ENCODE measurements around the gene TUT7.

The TUT7 gene

DNA sequence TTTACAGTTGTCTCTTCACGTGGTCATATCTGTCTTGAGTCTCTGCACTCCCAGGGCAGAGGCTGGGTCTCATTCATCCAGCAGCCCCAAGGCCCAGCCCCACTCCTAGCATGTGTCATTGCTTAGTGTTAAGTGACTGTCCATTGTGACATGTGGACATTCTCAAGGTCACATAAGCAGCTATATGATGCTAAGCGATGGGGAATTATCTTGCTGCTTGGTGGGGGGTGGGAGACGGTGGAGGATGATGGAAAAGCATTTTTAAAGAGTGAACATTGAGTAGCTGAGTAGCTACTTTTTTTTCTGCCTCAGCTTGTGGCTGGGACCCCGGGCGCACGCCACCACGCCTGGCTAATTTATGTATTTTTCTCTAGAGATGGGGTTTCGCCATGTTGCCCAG, 94.7 kb downstream of the TUT7 start, which contains the start of gene C9orf153:
TSS of gene C9orf153 (minus strand) at position 101 of the 400 bp plus-strand sequence. CDS start 30,054 bp downstream, outside the sequence.
- no peak for DNase-seq (ENCODE audit: low read depth)

DNA sequence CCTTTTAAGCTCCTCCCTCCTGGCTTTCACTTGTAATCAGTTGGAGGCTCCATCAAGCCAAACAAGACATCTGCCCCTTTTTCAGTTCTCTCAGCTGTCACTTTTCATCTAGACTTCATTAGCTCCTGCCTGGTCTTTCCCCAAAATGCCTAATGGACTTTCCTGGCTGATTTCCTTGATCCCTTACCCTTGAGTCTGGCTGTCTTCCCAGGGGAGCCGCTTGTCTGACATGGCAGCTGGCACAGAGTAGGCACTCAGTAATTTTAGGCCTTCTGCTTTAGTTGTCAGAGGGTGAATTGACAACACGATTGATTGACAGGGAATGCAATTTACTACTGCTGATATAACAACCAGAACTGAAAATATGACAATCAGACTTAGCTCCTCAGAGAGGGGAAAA, 96.8 kb downstream of the TUT7 start:
- DNase-seq (ENCODE audit: low read depth), result no peak

DNA sequence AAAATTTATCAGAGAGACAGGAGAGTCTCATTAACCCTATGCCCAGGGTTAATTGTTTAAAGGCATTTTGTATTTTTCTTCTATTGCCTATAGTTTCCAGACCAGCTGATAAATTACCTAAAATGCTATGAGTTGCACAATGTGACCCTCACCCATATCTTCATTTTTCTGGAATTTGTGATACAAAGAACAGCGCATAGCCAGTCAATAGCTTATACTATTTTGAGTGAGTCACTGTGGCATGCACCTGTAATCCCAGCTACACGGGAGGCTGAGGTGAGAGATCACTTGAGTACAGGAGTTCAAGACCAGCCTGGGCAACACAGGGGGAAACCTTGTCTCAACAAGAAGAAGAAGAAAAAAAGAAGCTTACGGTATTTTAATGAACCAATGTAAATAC, 97.6 kb downstream of the TUT7 start:
- no peak for DNase-seq (ENCODE audit: low read depth)

DNA sequence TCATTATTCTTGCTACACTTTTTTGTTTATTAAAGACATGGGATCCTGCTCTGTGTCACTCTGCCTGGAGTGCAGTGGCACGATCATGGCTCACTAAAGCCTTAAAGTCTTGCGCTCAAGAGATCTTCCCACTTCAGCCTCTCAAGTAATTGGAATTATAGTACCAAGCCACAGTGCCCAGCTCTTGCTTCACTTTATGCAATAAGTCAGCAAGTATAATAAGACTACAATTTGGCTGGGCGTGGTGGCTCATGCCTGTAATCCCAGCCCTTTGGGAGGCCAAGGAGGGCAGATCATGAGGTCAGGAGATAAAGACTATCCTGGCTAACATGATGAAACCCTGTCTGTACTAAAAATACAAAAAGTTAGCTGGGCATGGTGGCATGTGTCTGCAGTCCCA, 100.6 kb downstream of the TUT7 start:
- DNase-seq (ENCODE audit: low read depth), result no peak

DNA sequence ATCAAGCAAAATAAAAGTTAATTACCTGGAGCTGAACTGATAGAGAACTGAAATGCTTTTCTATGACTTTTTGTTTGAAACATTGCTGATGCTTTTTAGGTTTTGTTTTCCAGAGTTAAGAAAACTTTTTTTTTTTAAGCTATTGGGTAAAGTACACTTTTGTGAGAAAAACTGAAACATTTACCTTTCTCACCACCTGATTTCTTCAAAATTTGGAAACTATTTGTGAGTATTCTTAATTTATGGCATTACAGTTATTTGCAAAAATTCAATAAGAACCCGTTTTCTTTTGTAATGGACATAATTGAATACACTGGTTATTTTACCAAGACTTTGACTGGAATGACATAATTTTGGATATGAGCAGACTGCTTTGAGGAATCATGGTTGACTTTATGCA, 101.3 kb downstream of the TUT7 start:
- DNase-seq (ENCODE audit: low read depth), result no peak

DNA sequence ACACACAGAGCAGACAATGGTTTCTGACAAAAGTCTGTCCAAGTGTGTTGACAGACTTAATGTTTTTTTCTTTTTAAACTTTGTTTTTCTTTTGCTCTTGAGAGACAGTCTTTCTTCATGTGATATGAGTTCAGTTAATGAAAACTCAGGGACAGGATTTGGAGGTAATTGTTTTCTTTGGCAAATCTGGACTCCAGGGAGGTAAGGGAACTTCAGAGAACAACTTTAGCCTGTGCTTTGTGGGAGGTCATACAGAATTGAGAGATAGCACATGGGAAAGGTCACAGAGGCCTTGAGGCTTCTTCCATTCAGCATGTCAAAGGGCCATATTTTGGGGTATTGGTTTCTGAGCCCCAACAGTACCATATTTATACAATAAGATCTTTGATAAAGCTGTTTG, 104.1 kb downstream of the TUT7 start:
- DNase-seq (ENCODE audit: low read depth), result no peak

DNA sequence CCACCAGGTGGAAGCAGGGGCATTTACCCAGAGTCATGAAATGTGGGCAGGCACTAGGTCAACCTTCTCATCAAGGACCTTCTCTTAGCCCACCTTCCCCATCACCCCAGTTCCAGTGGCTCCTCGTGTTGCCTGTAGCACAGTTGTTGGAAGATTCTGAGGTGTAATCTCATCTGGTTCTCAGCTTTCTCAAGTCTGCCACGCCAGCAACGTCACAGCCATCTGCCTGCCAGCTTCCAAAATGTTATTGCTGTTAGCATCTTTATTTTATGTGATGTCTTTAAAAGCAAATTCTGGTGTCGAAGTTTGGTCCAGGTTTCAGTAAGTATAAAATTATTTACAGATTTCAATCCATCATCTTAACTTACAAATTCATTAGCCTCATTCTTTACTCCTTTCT, 105.5 kb downstream of the TUT7 start:
- DNase-seq (ENCODE audit: low read depth), result no peak

DNA sequence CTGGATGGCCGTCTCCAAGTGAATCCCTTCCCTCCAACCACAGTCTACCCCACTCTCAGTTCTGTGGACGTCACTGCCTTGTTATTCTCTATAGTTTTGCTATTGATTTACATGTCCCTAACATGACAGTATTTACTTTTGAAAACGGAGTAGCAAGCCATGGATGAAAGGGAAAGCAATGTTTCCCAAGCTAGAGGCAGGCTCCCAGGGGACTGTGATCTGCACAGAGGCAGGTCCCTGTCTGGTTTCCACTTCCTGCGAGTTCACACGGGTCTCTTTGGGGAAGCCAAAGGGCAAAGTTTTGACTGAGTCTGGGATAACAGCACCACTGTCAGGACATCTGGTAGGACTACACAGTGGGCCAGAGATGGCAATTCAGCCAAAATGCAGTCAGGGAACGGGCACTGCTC, 107.5 kb downstream of the TUT7 start:
- DNase-seq (ENCODE audit: low read depth), result no peak

DNA sequence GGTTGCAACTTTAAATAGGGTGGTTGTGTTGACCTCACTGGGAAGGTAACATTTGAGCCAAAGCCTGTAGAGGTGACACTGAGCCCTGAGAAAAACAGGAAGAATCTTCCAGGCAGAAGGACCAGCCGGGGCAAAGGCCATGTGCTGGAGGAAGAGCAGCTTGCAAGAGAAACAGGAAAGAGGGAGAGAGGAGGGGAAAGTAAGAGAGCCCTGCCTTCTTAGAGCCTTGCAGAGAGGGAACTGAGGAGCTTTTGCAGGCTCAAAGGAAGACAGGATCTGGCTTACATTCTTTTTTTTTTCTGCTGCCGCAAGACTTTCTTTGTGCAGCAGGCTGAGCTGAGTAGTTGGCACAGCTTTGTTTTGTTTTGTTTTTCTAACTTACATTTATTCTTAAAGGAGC, 112.1 kb downstream of the TUT7 start:
- DNase-seq (ENCODE audit: low read depth), result no peak

DNA sequence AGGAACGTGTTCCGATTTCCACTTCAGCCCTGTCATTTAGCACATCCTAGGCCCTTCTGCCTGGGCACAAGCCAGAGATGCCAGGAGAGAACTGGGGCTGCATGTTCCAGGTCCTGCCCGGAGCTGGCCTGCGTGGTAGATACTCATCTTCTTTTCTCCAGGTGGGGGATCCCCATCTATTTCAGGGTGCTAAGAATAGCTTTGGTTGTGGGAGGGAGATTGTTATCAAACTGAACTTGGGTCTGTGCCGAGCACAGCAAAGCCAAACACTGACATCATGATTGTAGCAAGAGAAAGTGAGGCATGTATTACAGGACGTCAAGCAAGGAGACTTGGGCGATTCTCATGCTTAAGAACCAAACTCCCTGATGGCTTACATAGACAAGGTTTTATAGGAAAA, 113.0 kb downstream of the TUT7 start:
- DNase-seq (ENCODE audit: low read depth), result no peak

DNA sequence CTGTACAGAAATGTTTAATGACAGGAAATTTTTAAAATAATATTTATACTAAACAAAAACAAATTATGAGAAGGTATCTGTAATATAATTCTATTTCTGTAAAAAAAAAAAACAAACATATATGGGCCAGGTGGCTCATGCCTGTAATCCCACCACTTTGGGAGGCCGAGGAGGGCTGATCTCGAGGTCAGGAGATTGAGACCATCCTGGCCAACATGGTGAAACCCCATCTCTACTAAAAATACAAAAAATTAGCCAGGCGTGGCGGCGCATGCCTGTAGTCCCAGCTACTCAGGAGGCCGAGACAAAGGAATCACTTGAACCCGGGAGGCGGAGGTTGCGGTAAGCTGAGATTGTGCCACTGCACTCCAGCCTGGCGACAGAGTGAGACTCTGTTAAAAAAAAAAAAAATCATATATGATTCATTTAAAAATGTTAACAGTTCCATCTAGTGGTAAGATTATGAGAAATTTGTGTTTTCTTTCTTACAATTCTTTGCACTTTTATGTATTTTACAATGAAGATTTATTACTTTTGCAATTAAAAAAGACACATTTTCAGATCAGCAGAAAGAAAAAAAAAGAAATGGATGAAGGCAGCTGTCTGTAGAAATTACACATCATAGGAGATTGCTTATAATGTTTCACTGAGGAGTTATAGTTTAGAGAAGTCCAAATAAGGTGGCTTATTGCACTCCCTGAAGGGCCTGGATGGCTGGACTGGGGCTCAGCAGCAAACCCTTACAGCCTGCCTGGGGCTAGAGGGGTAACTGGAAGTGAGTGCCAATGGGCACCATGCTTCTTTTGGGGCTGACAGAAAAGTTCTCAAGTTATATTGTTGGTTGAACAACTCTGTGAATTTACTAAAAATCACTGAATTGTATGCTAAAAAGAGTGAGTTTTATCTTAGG, 115.1 kb downstream of the TUT7 start:
- no peak for DNase-seq (ENCODE audit: low read depth)

Data from stimulated activated CD8-positive, alpha-beta memory T cell treated with anti-CD3 and anti-CD28 coated beads, Interleukin-12 subunit alpha, Interleukin-12 subunit beta, amount 100 ng/mL, for 4 hours (primary cell).